Cardiac muscle cell (in vitro differentiated cells and primary cell): Measurements from ENCODE around the gene FOXJ3. TPM values are rescaled to one million over a fixed set of nuclear protein-coding genes. Genes with fewer than 3 reads are reported as not detected.

ENCODE experiments used
- DNase-seq, 2 donors: peaks; one replicate each; pipeline versions ENCODE4 v3.0.0 to v3.0.0-alpha.2; 2010 to 2017; ENCODE audit warnings: low read depth in 1 of 2, low spot score in 1 of 2
- H3K27ac ChIP-seq: fragments of 200-600 bp; sonication (generic); 2 replicates; pipeline ENCODE4 v1.5.1; 2016
- H3K27me3 ChIP-seq: fragments of 200-600 bp; sonication (generic); 2 replicates; pipeline ENCODE4 v1.6.0; 2016; ENCODE audit warnings: control low read depth
- H3K36me3 ChIP-seq: fragments of 200-600 bp; sonication (generic); 2 replicates; pipeline ENCODE4 v1.5.1; 2016; ENCODE audit warnings: control low read depth
- H3K4me1 ChIP-seq: fragments of 200-600 bp; sonication (generic); 2 replicates; pipeline ENCODE4 v1.8.1; 2017; ENCODE audit warnings: low read depth, mild to moderate bottlenecking, mixed run types
- H3K4me3 ChIP-seq: fragments of 200-600 bp; sonication (generic); 2 replicates; pipeline ENCODE4 v1.5.1; 2016; ENCODE audit warnings: mild to moderate bottlenecking
- H3K9me3 ChIP-seq: fragments of 200-600 bp; sonication (generic); 2 replicates; pipeline ENCODE4 v1.5.1; 2017; ENCODE audit warnings: low read depth, mild to moderate bottlenecking, control low read depth
- CTCF ChIP-seq: IDR thresholded peaks from 2 replicates; pipeline ENCODE4 v1.5.1; 2012; ENCODE audit warnings: low read depth, mild to moderate bottlenecking, low read length
- polyA plus RNA-seq: library from polyadenylated mRNA; unstranded; fragments of >200 nt; fragmentation: Nextera tagmentation; extraction: Ambion mirVana; gene quantifications from 2 replicates; pipeline ENCODE4 v1.2.1, GENCODE V29; 2016
- total RNA-seq: library from RNA; depleted of rRNA; stranded (reverse); fragments of >200 nt; gene quantifications from 2 replicates; pipeline ENCODE4 v1.2.3, GENCODE V29; 2016

Gene FOXJ3
- total and polyA plus RNA-seq, 2 experiments from 2014 or later, result 25.4 to 54.1 TPM

GRCh38 chr1:42153624-42154023 is 181.4 kb downstream of the FOXJ3 start:
- no peak overlapping the region for H3K4me3 ChIP-seq
- H3K27me3 ChIP-seq, result peaks cover 10% of the 10 kb centered on the region
- H3K27ac ChIP-seq, result no peak overlapping the region
- H3K4me1 ChIP-seq, result no peaks in the 10 kb centered on the region
- DNase-seq, result no peak
- H3K9me3 ChIP-seq, result no peaks in the 10 kb centered on the region
- TF ChIP-seq CTCF, result no peak
- no peaks in the 10 kb centered on the region for H3K36me3 ChIP-seq

- Histone ChIP-seq H3K9me3 (no peaks in the 10 kb centered on the region), H3K27me3 (peaks cover 13% of the 10 kb centered on the region), H3K4me1 (no peaks in the 10 kb centered on the region), H3K36me3 (no peaks in the 10 kb centered on the region), H3K27ac (no peak within 1 kb of the TSS), H3K4me3 (no peak within 1 kb of the TSS)
- no peak for TF ChIP-seq CTCF
- DNase-seq, result no peak
Measured at GRCh38 chr1:42152907-42153600, 182.0 kb downstream of the FOXJ3 start, which contains the start of gene GUCA2B. Gene GUCA2B (plus strand): TSS chr1:42153410. CDS start chr1:42153451, 41 bp downstream.

GRCh38 chr1:42152119-42152518 is 182.9 kb downstream of the FOXJ3 start:
- Histone ChIP-seq H3K27me3 (peaks cover 13% of the 10 kb centered on the region), H3K4me1 (no peaks in the 10 kb centered on the region), H3K9me3 (no peaks in the 10 kb centered on the region), H3K4me3 (no peak overlapping the region), H3K27ac (no peak overlapping the region), H3K36me3 (no peaks in the 10 kb centered on the region)
- DNase-seq, result no peak
- no peak for TF ChIP-seq CTCF

GRCh38 chr1:42150651-42151050 is 184.4 kb downstream of the FOXJ3 start:
- no peak for DNase-seq
- no peak overlapping the region for H3K27ac ChIP-seq
- H3K4me1 ChIP-seq, result no peaks in the 10 kb centered on the region
- H3K36me3 ChIP-seq, result no peaks in the 10 kb centered on the region
- H3K9me3 ChIP-seq, result no peaks in the 10 kb centered on the region
- TF ChIP-seq CTCF, result no peak
- peaks cover 13% of the 10 kb centered on the region for H3K27me3 ChIP-seq
- no peak overlapping the region for H3K4me3 ChIP-seq

- no peaks in the 10 kb centered on the region for H3K4me1 ChIP-seq
- H3K4me3 ChIP-seq, result no peak overlapping the region
- no peaks in the 10 kb centered on the region for H3K9me3 ChIP-seq
- no peak for TF ChIP-seq CTCF
- H3K27me3 ChIP-seq, result peaks cover 13% of the 10 kb centered on the region
- H3K36me3 ChIP-seq, result no peaks in the 10 kb centered on the region
- H3K27ac ChIP-seq, result no peak overlapping the region
- no peak for DNase-seq
Measured at GRCh38 chr1:42148166-42148565, 186.9 kb downstream of the FOXJ3 start.
